Measurements from ENCODE around the gene MAF. TPM values are rescaled to one million over a fixed set of nuclear protein-coding genes. Genes with fewer than 3 reads are reported as not detected.

MAF gene
- polyA plus RNA-seq (2011; rRNA removed): 0.07 and 0.09 TPM in 2 replicates
- polyA minus RNA-seq (2011; rRNA and poly(A)+ RNA removed): 0.14 TPM in 1 of 2 replicates, not detected in the other

DNA sequence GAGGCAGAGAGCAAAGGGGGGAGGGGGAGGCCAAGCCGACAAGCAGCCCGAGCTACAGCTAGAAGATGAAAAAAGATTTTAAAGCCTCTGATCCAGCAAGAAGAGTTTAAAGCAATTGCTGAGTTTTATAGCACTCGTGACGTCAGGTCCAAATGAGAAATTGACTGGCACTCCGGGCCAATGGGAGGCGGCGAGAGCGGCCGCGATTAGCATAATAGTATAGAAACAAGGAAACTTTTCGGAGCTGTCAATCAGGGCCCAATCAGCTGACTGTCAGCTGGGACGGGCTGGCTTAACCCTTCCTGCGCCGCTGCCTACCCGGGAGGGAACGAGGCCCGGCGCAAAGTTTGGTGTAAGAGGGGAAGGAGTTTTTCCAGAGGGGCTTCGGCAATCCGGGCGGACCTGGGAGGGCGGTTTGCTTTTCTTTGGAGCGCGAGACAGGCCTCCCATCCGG lies at the start of gene MAF:
Gene MAF, minus strand, starts transcription at position 100 of the 454 bp plus-strand sequence. CDS start 835 bp downstream, outside the sequence.
- Histone ChIP-seq H3K27me3 (ENCODE audit: control insufficient read depth, insufficient read depth, low read length) (peaks cover 26% of the 10 kb centered on the region), H3K4me3 (ENCODE audit: low read depth, low read length) (peak within 1 kb of the TSS; percentile 48), H3K9me3 (ENCODE audit: control insufficient read depth, insufficient read depth, low read length) (no peaks in the 10 kb centered on the region; the same call in 1 of the 2 replicates), H3K27ac (ENCODE audit: low read depth, low read length) (no peak within 1 kb of the TSS)
- DNase-seq (ENCODE audit: low read depth, low spot score): peak; percentile 7
- CTCF ChIA-PET: interaction anchor here (0.5 to 1.3 kb wide), 5 partner anchors 21 to 769 kb away, joined by 3 to 5 read pairs (median 3); no protein-coding TSS in a partner anchor
- TF ChIP-seq, protein P1, sequence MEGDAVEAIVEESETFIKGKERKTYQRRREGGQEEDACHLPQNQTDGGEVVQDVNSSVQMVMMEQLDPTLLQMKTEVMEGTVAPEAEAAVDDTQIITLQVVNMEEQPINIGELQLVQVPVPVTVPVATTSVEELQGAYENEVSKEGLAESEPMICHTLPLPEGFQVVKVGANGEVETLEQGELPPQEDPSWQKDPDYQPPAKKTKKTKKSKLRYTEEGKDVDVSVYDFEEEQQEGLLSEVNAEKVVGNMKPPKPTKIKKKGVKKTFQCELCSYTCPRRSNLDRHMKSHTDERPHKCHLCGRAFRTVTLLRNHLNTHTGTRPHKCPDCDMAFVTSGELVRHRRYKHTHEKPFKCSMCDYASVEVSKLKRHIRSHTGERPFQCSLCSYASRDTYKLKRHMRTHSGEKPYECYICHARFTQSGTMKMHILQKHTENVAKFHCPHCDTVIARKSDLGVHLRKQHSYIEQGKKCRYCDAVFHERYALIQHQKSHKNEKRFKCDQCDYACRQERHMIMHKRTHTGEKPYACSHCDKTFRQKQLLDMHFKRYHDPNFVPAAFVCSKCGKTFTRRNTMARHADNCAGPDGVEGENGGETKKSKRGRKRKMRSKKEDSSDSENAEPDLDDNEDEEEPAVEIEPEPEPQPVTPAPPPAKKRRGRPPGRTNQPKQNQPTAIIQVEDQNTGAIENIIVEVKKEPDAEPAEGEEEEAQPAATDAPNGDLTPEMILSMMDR (IDR thresholded peaks at IDR 0.05; ENCODE audit: low read depth, low read length): no peak
- POLR2A ChIA-PET: no interaction called here

GRCh38 chr16:79648826-79649225 lies 48.3 kb upstream of the MAF start:
- TF ChIP-seq, protein P1 (IDR thresholded peaks at IDR 0.05; ENCODE audit: low read depth, low read length): no peak
- Histone ChIP-seq H3K9me3 (ENCODE audit: control insufficient read depth, insufficient read depth, low read length) (0 out of 2 replicates have a peak, but pooled peaks cover 4% of the 10 kb centered on the region), H3K27me3 (ENCODE audit: control insufficient read depth, insufficient read depth, low read length) (no peaks in the 10 kb centered on the region), H3K4me3 (ENCODE audit: low read depth, low read length) (no peak overlapping the region), H3K27ac (ENCODE audit: low read depth, low read length) (no peak overlapping the region)
- ChIA-PET POLR2A (no interaction called here), CTCF (no interaction called here)
- DNase-seq (ENCODE audit: low read depth, low spot score): no peak

DNA sequence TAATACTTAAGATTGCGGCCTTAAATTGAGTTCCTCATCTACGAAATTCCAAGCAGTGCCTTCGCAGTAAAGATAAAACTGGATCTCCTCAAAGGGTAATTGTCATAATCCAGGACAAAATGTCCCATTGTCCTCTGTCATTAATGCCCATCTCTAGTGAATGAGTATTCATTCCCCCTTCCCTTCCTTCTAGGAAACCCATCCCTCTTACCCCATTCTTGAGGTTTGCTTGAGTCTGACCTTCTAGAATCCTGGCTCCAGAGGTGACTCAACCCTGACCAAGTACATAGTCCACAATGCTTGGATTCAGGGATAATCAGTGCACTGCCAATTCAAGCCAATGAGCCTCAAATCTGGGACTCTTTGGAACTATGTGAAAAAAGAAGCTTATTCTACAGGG lies 47.0 kb upstream of the MAF start:
- DNase-seq (ENCODE audit: low read depth, low spot score): no peak
- Histone ChIP-seq H3K9me3 (ENCODE audit: control insufficient read depth, insufficient read depth, low read length) (no peaks in the 10 kb centered on the region), H3K4me3 (ENCODE audit: low read depth, low read length) (no peak overlapping the region), H3K27ac (ENCODE audit: low read depth, low read length) (no peak overlapping the region), H3K27me3 (ENCODE audit: control insufficient read depth, insufficient read depth, low read length) (no peaks in the 10 kb centered on the region)
- ChIA-PET POLR2A (no interaction called here), CTCF (no interaction called here)
- TF ChIP-seq, protein P1 (IDR thresholded peaks at IDR 0.05; ENCODE audit: low read depth, low read length): no peak

GRCh38 chr16:79645701-79646100 lies 45.2 kb upstream of the MAF start:
- no peak overlapping the region for H3K4me3 ChIP-seq (ENCODE audit: low read depth, low read length)
- H3K27ac ChIP-seq (ENCODE audit: low read depth, low read length): no peak overlapping the region
- no peaks in the 10 kb centered on the region for H3K27me3 ChIP-seq (ENCODE audit: control insufficient read depth, insufficient read depth, low read length)
- TF ChIP-seq, protein P1 (IDR thresholded peaks at IDR 0.05; ENCODE audit: low read depth, low read length): no peak
- no peak for DNase-seq (ENCODE audit: low read depth, low spot score)
- ChIA-PET POLR2A (no interaction called here), CTCF (no interaction called here)
- no peaks in the 10 kb centered on the region for H3K9me3 ChIP-seq (ENCODE audit: control insufficient read depth, insufficient read depth, low read length)

GRCh38 chr16:79644971-79645667 lies 44.6 kb upstream of the MAF start:
- no peak for DNase-seq (ENCODE audit: low read depth, low spot score)
- H3K27ac ChIP-seq (ENCODE audit: low read depth, low read length): no peak overlapping the region
- H3K27me3 ChIP-seq (ENCODE audit: control insufficient read depth, insufficient read depth, low read length): no peaks in the 10 kb centered on the region
- TF ChIP-seq, protein P1 (IDR thresholded peaks at IDR 0.05; ENCODE audit: low read depth, low read length): no peak
- no peak overlapping the region for H3K4me3 ChIP-seq (ENCODE audit: low read depth, low read length)
- ChIA-PET CTCF (no interaction called here), POLR2A (no interaction called here)
- no peaks in the 10 kb centered on the region; the same call in 1 of the 2 replicates for H3K9me3 ChIP-seq (ENCODE audit: control insufficient read depth, insufficient read depth, low read length)

Data from AG04450 (cell line).